ENCODE data around the gene C2orf92.

GRCh38 chr2:97714950-97715652 is 45.6 kb downstream of the C2orf92 start:
- no peak for TF ChIP-seq CTCF (IDR thresholded peaks at IDR 0.05)
- no peak for TF ChIP-seq POLR2A (IDR thresholded peaks at IDR 0.05)
